ENCODE data around the gene LHCGR.

Gene LHCGR

GRCh38 chr2:48709096-48710034, 46.2 kb downstream of the LHCGR start:
- no peak for TF ChIP-seq FOXP2 (optimal IDR thresholded peaks at IDR 0.05; ENCODE audit: borderline replicate concordance, extremely low read depth, extremely low read length, insufficient read depth)
- no peak for TF ChIP-seq TAF1 (IDR thresholded peaks at IDR 0.05; ENCODE audit: borderline replicate concordance, insufficient read depth, low read length)
- TF ChIP-seq POLR2AphosphoS5 (IDR thresholded peaks at IDR 0.05; ENCODE audit: low read depth, low read length) = no peak
- no peak for TF ChIP-seq SIN3A (IDR thresholded peaks at IDR 0.05; ENCODE audit: borderline replicate concordance, insufficient read depth, low read length)
- no peak for TF ChIP-seq REST (IDR thresholded peaks at IDR 0.05; ENCODE audit: insufficient read depth in 1 of 2, low read depth in 2 of 2, low read length in 2 of 2)

- no peak for TF ChIP-seq POLR2AphosphoS5 (IDR thresholded peaks at IDR 0.05; ENCODE audit: low read depth, low read length)
- no peak for TF ChIP-seq FOXP2 (optimal IDR thresholded peaks at IDR 0.05; ENCODE audit: borderline replicate concordance, extremely low read depth, extremely low read length, insufficient read depth)
- no peak for TF ChIP-seq SIN3A (IDR thresholded peaks at IDR 0.05; ENCODE audit: borderline replicate concordance, insufficient read depth, low read length)
- TF ChIP-seq REST (IDR thresholded peaks at IDR 0.05; ENCODE audit: insufficient read depth in 1 of 2, low read depth in 2 of 2, low read length in 2 of 2) = no peak
- TF ChIP-seq TAF1 (IDR thresholded peaks at IDR 0.05; ENCODE audit: borderline replicate concordance, insufficient read depth, low read length) = no peak
Observed at GRCh38 chr2:48707466-48707865, 48.1 kb downstream of the LHCGR start.

- TF ChIP-seq TAF1 (IDR thresholded peaks at IDR 0.05; ENCODE audit: borderline replicate concordance, insufficient read depth, low read length) = no peak
- no peak for TF ChIP-seq SIN3A (IDR thresholded peaks at IDR 0.05; ENCODE audit: borderline replicate concordance, insufficient read depth, low read length)
- no peak for TF ChIP-seq POLR2AphosphoS5 (IDR thresholded peaks at IDR 0.05; ENCODE audit: low read depth, low read length)
- TF ChIP-seq FOXP2 (optimal IDR thresholded peaks at IDR 0.05; ENCODE audit: borderline replicate concordance, extremely low read depth, extremely low read length, insufficient read depth) = no peak
- TF ChIP-seq REST (IDR thresholded peaks at IDR 0.05; ENCODE audit: insufficient read depth in 1 of 2, low read depth in 2 of 2, low read length in 2 of 2) = no peak
Observed at GRCh38 chr2:48699348-48699930, 56.1 kb downstream of the LHCGR start.

DNA sequence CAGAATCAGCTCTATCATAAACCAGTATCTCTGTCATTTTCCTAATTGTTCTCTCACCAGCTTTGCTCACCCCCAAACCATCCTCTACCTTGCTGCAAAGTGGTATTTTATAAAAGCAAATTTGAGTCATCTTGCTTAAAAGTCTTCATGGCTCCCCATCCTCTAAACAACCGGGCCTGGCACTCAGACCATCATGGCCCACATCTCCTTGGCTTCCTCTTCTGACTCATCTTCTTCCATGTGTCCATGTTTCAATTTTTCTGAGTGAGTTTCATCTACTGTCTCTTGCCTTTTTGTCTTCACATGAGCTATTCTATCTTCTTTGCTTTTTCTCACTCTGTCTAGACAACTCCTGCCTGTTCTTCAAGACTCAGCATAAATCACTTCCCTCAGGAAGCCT, 58.6 kb downstream of the LHCGR start:
- TF ChIP-seq POLR2AphosphoS5 (IDR thresholded peaks at IDR 0.05; ENCODE audit: low read depth, low read length) (no peak), REST (IDR thresholded peaks at IDR 0.05; ENCODE audit: insufficient read depth in 1 of 2, low read depth in 2 of 2, low read length in 2 of 2) (no peak)

Data from PFSK-1 (cell line).